ENCODE measurements around the gene SOCS1. TPM values are rescaled to one million over a fixed set of nuclear protein-coding genes. Genes with fewer than 3 reads are reported as not detected.
"Not testable (repeated sequence)": the region's sequence is repeated elsewhere in the genome, so short reads cannot be mapped to it uniquely, and the experiment has no call there.

Gene SOCS1
- total RNA-seq, 2 experiments from 2014 or later = 146 to 152 TPM

DNA sequence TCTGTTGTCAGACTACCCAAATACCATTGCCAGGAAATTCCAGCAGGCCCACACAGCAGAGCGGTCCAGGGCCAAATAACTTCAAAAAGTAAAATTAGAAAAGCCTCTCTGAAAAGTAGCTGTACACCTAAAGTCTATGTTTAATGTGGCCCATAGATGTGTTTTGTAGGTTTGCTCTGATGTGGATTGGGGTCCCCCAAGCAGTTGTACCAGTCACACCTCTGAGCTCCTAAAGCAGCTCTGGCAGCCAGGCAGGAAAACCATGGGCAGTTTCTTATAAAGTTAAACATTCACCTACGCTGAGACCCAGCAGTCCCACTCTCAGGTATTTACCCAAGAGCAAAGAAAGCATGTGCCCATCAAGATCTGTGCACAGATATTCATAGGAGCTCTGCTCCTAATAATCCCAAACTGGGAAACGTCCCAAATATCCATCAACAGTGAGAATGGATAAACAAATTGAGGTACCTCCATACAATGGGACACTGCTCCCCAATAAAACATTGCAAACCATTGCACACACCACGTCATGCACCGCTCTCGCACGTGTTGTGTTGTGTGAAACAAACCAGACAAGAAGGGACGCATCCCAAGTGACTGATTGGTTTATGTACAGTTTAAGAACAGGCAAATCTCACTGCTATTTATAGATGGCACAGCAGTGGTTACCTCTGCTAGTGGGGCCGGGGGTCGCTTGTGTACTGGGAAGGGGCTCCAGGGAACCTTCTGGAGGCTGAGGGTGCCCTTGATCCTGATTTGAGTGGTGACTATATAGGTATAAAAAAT lies 40.9 kb upstream of the SOCS1 start:
- Mint-ChIP-seq H3K27me3 (peaks cover 6% of the 10 kb centered on the region), H3K9me3 (no peaks in the 10 kb centered on the region), H3K4me3 (peak overlapping the region; percentile 49), H3K4me1 (ENCODE audit: low read depth) (peaks cover 18% of the 10 kb centered on the region), H3K27ac (peak overlapping the region; percentile 49), H3K36me3 (no peaks in the 10 kb centered on the region)
- DNase-seq = no peak
- ChIA-PET POLR2A (interaction anchor here (0.7 to 1.4 kb wide), 3 partner anchors 33 to 57 kb away, joined by 3 to 4 read pairs (median 4); no protein-coding TSS in a partner anchor), CTCF (interaction anchor here (0.8 to 3.3 kb wide), 4 partner anchors 34 to 333 kb away, joined by 3 to 11 read pairs (median 4); no protein-coding TSS in a partner anchor)
- intact Hi-C loops (cut with micrococcal nuclease) = loop anchor here (5.0 kb wide), 1 partner anchor 35 kb away; no protein-coding TSS in a partner anchor

DNA sequence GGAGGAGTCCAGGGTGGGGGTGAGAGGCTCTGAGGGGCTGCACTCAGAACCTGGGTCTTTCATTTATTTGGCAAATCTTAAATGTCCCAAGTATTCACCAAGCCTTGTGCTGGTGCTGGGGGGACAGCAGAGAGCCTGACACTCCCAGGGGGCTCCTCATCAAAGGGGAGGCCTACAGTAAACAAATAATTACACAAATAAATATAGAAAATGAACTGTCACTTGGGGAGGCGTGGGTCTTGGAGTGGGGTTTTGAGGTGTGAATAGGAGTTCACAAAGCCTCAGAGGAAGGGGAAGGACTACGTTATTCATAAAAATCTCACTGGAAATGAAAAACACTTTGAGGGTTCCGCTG lies 40.3 kb upstream of the SOCS1 start:
- H3K27ac Mint-ChIP-seq = peak overlapping the region; percentile 33
- POLR2A ChIA-PET = interaction anchor here (1.4 kb wide), 1 partner anchor 32 kb away, joined by 4 read pairs; no protein-coding TSS in a partner anchor

DNA sequence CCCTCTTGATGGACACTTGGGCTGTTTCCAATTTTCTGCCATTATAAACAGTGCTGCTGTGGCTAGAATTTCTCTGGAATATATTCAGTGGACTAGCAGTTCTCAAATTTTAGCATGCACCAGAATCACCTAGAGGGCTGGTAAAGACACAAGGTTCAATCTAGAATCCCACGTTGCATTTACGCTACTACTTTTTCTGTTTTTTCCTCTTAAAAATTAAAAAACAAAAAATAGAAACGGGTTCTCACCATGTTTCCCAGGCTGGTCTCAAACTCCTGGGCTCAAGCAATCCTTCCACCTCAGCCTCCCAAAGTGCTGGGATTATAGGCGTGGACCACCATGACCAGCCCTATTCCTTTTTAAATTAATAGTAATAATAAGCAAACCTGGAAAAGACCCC lies 39.7 kb upstream of the SOCS1 start:
- intact Hi-C loops (cut with micrococcal nuclease) = loop anchor here (5.0 kb wide), 1 partner anchor 33 kb away; no protein-coding TSS in a partner anchor
- peaks cover 18% of the 10 kb centered on the region for H3K4me1 Mint-ChIP-seq (ENCODE audit: low read depth)
- CTCF ChIA-PET = no interaction called here
- H3K27me3 Mint-ChIP-seq = peaks cover 6% of the 10 kb centered on the region
- POLR2A ChIA-PET = no interaction called here
- no peak overlapping the region for H3K4me3 Mint-ChIP-seq
- no peak overlapping the region for H3K27ac Mint-ChIP-seq
- no peaks in the 10 kb centered on the region for H3K9me3 Mint-ChIP-seq
- H3K36me3 Mint-ChIP-seq = no peaks in the 10 kb centered on the region
- DNase-seq = no peak

More for the DNA sequence above, 40.3 kb upstream of the SOCS1 start:
- Mint-ChIP-seq H3K4me1 (ENCODE audit: low read depth) (peaks cover 18% of the 10 kb centered on the region), H3K36me3 (no peaks in the 10 kb centered on the region), H3K4me3 (no peak overlapping the region), H3K27me3 (peaks cover 6% of the 10 kb centered on the region), H3K9me3 (no peaks in the 10 kb centered on the region)
- DNase-seq = no peak
- intact Hi-C loops (cut with micrococcal nuclease) = loop anchor here (5.0 kb wide), 1 partner anchor 34 kb away; no protein-coding TSS in a partner anchor
- CTCF ChIA-PET = no interaction called here

DNA sequence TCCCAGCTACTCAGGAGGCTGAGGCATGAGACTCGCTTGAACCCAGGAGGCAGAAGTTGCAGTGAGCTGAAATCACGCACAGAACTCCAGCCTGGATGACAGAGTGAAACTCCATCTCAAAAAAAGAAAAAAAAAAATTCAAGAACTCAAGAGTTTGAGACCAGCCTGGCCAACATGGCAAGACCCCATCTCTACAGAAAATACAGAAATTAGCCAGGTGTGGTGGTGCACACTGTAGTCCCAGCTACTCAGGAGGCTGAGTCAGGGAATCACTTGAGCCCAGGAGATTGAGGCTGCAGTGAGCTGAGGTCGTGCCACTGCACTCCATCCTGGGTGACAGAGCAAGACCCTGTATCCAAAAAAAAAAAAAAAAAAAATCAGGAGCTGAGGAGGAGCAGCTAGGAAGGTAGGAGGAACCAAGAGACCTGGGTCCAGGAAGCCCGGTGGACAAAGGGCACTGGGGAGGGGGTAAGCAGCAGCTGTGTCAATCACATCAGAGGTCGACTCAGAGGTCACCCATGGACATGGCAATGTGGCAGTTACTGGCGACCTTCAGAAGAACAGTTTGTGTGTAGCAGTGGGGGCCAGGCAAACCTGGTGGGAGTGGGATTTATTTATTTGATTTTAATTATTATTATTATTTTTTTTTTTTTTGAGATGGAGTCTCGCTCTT lies 36.2 kb upstream of the SOCS1 start:
- ChIA-PET POLR2A (no interaction called here), CTCF (interaction anchor here (0.8 kb wide), 1 partner anchor 328 kb away, joined by 3 read pairs; no protein-coding TSS in a partner anchor)
- H3K27ac Mint-ChIP-seq = no peak overlapping the region
- peaks cover 10% of the 10 kb centered on the region for H3K27me3 Mint-ChIP-seq
- intact Hi-C loops (cut with micrococcal nuclease) = no loop called here
- no peak overlapping the region for H3K4me3 Mint-ChIP-seq
- no peaks in the 10 kb centered on the region for H3K36me3 Mint-ChIP-seq
- no peak for DNase-seq
- H3K9me3 Mint-ChIP-seq = no peaks in the 10 kb centered on the region
- peaks cover 13% of the 10 kb centered on the region for H3K4me1 Mint-ChIP-seq (ENCODE audit: low read depth)

DNA sequence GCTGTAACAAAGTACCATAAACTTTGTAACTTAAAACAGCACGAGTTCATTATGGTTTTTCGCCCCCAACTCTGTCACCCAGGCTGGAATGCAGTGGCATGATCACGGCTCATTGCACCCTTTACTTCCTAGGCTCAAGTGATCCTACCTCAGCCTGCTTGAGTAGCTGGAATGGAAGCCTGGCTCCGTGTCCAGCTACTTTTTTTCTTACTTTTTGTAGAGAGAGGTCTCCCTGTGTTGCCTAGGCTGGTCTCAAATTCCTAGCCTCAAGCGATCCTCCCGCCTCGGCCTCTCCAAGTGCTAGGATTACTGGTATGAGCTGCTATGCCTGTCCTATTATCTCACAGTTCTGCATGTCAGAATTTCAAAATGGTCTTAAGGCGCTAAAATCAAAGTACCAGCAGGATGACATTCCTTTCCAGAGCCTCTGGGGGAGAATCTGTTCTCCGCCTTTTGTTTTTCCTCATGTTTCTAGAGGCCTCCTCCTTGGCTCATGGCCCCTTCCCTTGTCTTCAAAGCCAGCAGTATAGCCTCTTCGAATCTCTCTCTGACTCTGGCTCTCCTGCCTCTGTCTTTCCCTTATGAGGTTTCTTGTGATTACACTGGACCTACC lies 35.2 kb upstream of the SOCS1 start:
- CTCF ChIA-PET = interaction anchor here (0.8 kb wide), 1 partner anchor 327 kb away, joined by 3 read pairs; no protein-coding TSS in a partner anchor
- H3K27me3 Mint-ChIP-seq = peaks cover 10% of the 10 kb centered on the region

DNA sequence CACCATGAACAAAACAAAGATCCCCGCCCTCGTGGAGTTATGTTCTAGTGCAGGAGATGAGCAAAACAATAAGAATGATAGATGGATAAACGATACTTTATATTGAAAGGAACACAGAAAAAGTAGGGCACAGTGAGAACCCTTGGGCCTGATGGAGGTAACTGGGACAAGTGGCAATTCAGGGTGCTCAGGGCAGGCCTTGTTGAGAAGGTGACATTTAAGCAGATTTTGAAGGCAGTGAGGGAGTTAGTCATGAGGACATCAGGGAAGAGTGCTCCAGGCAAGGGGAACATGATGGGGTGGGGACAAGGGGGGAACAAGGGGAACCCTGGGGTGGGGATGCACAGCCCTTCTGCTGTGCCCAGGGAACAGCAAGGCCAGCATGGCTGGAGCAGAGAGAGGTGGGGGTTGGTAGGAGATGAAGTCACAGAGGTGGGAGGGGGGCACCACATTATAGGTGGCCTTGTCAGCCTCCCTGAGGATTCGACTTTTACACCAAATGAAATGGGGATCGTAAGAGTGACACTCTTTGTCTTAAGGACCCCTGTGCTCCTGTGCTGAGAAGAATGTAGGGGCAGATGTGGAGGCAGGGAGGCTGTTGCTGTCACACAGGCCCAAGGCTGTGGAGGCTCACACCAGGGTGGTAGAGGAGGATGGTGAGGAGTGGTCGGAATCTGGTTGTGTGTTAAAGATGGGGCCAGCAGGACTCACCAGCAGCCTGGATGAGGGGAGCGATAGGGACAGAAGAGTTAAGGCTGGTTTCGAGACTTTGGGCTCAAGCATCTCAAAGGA lies 34.3 kb upstream of the SOCS1 start:
- Mint-ChIP-seq H3K4me3 (no peak overlapping the region), H3K27me3 (peaks cover 10% of the 10 kb centered on the region), H3K27ac (no peak overlapping the region), H3K36me3 (no peaks in the 10 kb centered on the region), H3K4me1 (ENCODE audit: low read depth) (peaks cover 19% of the 10 kb centered on the region), H3K9me3 (no peaks in the 10 kb centered on the region)
- no peak for DNase-seq
- intact Hi-C loops (cut with micrococcal nuclease) = no loop called here
- CTCF ChIA-PET = no interaction called here
- POLR2A ChIA-PET = no interaction called here

More for the DNA sequence above, 35.2 kb upstream of the SOCS1 start:
- Mint-ChIP-seq H3K36me3 (no peaks in the 10 kb centered on the region), H3K4me1 (ENCODE audit: low read depth) (peaks cover 10% of the 10 kb centered on the region), H3K9me3 (no peaks in the 10 kb centered on the region), H3K4me3 (no peak overlapping the region), H3K27ac (no peak overlapping the region)
- intact Hi-C loops (cut with micrococcal nuclease) = no loop called here
- no peak for DNase-seq
- POLR2A ChIA-PET = no interaction called here

DNA sequence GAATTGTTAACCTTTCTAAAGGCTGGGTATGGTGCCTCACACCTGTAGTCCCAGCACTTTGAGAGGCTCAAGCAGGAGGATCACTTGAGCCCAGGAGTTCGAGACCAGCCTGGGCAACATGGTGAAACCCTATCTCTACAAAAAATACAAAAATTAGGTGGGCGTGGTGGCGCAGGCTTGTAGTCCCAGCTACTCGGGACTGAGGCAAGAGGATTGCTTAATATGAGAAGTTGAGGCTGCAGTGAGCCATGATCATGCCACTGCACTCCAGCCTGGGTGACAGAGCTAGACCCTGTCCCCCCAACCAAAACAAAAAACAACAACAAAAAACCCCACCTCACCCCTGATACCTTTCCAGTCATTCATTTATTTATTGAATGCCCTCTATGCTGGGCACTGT lies 33.7 kb upstream of the SOCS1 start:
- intact Hi-C loops (cut with micrococcal nuclease); H3K9me3 Mint-ChIP-seq; POLR2A ChIA-PET; H3K36me3 Mint-ChIP-seq; H3K27ac Mint-ChIP-seq; DNase-seq; CTCF ChIA-PET; H3K4me3 Mint-ChIP-seq: not testable (repeated sequence)
- peaks cover 10% of the 10 kb centered on the region for H3K27me3 Mint-ChIP-seq
- peaks cover 20% of the 10 kb centered on the region for H3K4me1 Mint-ChIP-seq (ENCODE audit: low read depth)

DNA sequence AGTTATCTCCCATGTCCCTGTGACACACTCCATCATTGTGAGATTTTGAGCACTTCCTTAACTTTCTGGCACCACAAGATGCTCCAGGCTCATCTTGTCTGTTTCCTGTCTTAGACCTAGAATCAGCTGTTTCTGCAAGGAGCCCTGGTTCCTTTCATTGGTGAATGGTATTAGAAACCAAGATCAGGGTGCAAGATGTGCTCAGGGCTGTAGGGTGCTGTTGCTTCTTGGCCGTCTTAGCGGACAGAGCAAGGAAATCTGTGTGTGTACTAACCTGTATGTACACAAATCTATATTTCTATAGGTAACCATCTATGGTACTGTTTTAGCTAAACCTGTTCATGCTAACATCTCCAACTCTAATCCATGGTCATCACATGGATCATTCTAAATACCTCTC lies 33.2 kb upstream of the SOCS1 start:
- H3K9me3 Mint-ChIP-seq = no peaks in the 10 kb centered on the region
- no peak overlapping the region for H3K27ac Mint-ChIP-seq
- no peak for DNase-seq
- ChIA-PET CTCF (no interaction called here), POLR2A (no interaction called here)
- no peaks in the 10 kb centered on the region for H3K36me3 Mint-ChIP-seq
- peaks cover 10% of the 10 kb centered on the region for H3K27me3 Mint-ChIP-seq
- intact Hi-C loops (cut with micrococcal nuclease) = no loop called here
- peaks cover 20% of the 10 kb centered on the region for H3K4me1 Mint-ChIP-seq (ENCODE audit: low read depth)
- H3K4me3 Mint-ChIP-seq = no peak overlapping the region

DNA sequence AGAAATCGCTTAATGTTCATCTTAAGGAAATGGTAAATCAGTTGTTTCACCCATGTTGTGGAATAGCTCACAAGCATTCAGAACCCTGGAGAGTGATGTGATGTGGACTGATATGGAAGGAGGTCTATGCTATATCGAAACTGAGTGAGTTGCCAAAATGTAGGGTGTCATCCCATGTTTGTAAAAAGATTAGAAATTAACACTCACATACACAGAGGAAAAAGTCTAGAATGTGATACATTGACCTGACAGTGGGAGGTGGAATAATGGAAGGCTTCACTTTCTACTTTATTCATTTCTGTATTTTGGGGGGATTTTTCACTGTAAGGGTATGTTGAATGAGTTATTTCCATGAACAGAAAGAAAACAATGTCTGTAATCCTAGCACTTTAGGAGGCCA lies 29.8 kb upstream of the SOCS1 start:
- no peaks in the 10 kb centered on the region for H3K36me3 Mint-ChIP-seq
- DNase-seq = no peak
- POLR2A ChIA-PET = interaction anchor here (1.0 to 1.2 kb wide), 3 partner anchors 22 to 69 kb away, joined by 3 read pairs; partner anchors contain the start of gene SOCS1
- H3K4me3 Mint-ChIP-seq = no peak overlapping the region
- peak overlapping the region; percentile 35 for H3K27ac Mint-ChIP-seq
- intact Hi-C loops (cut with micrococcal nuclease) = no loop called here
- CTCF ChIA-PET = interaction anchor here (1.3 kb wide), 1 partner anchor 321 kb away, joined by 4 read pairs; no protein-coding TSS in a partner anchor
- H3K9me3 Mint-ChIP-seq = no peaks in the 10 kb centered on the region
- H3K27me3 Mint-ChIP-seq = peaks cover 8% of the 10 kb centered on the region
- peaks cover 20% of the 10 kb centered on the region for H3K4me1 Mint-ChIP-seq (ENCODE audit: low read depth)

DNA sequence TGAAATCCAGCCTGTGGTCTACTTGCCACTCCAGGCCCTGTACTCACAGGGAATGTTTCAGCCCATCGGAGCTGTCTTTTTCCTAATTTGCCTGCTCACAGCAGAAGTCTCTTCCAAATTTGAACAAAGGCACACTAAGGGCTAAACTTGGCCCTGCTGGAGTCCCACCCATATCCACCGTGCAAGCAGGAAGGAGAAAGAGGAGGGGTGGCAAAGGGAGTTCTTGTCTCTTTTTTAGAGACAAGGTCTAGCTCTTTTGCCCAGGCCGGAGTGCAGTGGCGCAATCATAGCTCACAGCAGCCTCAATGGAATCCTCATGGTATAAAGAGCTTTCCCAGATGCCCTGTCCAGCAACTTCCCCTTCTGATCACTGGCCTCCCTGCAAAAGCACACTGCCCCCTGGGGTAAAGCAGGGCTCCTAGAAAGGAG lies 27.8 kb upstream of the SOCS1 start:
- no peak overlapping the region for H3K4me3 Mint-ChIP-seq
- H3K27ac Mint-ChIP-seq = no peak overlapping the region
- intact Hi-C loops (cut with micrococcal nuclease) = no loop called here
- peaks cover 8% of the 10 kb centered on the region for H3K27me3 Mint-ChIP-seq
- peaks cover 20% of the 10 kb centered on the region for H3K4me1 Mint-ChIP-seq (ENCODE audit: low read depth)
- ChIA-PET CTCF (interaction anchor here (0.6 to 1.6 kb wide), 2 partner anchors 28 to 88 kb away, joined by 3 to 4 read pairs; partner anchors contain the start of gene SOCS1), POLR2A (no interaction called here)
- no peaks in the 10 kb centered on the region for H3K9me3 Mint-ChIP-seq
- H3K36me3 Mint-ChIP-seq = no peaks in the 10 kb centered on the region
- DNase-seq = no peak

DNA sequence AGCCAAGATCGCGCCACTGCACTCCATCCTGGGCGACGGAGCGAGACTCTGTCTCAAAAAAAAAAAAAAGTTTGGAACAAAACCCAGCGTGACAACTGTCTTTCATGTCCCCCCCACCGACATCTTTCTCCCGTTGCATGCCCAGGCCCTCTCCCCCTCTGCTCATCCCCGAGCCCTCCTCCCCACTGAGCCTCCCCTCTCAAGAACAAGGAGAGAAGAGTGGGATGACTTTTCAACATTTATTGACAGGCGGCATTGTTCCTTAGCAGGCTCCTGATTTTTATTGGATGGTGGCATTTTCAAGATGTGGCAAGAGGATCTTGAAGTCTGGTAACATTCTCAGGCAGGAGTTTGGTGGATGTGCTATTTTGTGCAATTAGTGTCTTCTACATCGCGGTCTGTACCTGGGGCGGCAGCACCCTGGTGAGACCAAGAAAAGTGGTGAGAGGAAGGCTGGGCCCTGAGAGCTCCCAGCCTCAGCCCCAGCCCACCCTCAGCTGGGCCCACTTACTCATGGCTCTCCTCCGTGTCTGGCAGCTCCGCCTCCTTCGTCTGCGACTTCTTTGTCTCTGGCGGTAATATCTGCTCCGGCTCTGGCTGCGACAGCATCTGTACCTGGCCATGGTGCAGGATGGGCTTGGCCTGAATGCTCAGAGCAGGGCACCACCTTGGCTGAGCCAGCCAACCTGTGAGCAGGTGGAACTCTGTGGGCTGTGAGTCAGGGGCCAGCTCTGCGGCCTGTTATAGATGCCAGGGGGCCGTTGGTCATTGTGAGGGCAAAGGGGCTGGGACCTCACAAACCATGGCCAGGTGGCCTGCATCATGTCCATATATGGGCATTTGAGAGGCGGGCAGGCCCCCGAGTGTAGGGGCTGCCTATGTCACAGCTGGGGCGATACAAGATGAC lies 24.9 kb upstream of the SOCS1 start, which contains the start of gene PRM1:
TSS of gene PRM1 (minus strand) at position 715 of the 907 bp plus-strand sequence. CDS start at position 623, 92 bp downstream.
- intact Hi-C loops (cut with micrococcal nuclease) = no loop called here
- Mint-ChIP-seq H3K27me3 (peaks cover 5% of the 10 kb centered on the region), H3K27ac (no peak within 1 kb of the TSS), H3K9me3 (no peaks in the 10 kb centered on the region), H3K4me1 (ENCODE audit: low read depth) (peaks cover 6% of the 10 kb centered on the region), H3K36me3 (no peaks in the 10 kb centered on the region), H3K4me3 (no peak within 1 kb of the TSS)
- POLR2A ChIA-PET = no interaction called here
- DNase-seq = no peak
- CTCF ChIA-PET = interaction anchor here (1.2 kb wide), 1 partner anchor 91 kb away, joined by 8 read pairs; no protein-coding TSS in a partner anchor

Measured in activated CD4-positive, alpha-beta memory T cell treated with anti-CD3 and anti-CD28 coated beads for 36 hours (primary cell).